Measurements from ENCODE around the gene LILRB3.

GRCh38 chr19:54196536-54196935 lies 26.3 kb downstream of the LILRB3 start:
- no peak for TF ChIP-seq POLR2A (IDR thresholded peaks at IDR 0.05)
- no peak for TF ChIP-seq POLR2AphosphoS5 (IDR thresholded peaks at IDR 0.05)
- TF ChIP-seq CTCF (IDR thresholded peaks at IDR 0.05 in 8 of 11, conservative IDR thresholded peaks at IDR 0.05 in 3 of 11) = no peak

Data from spleen (tissue), 7 donors.